HepG2 (cell line): ENCODE results near the gene TSHZ2.

ENCODE experiments used
- ATRX ChIP-seq: sonication (generic); formaldehyde crosslinking; IDR thresholded peaks from 2 replicates; pipeline ENCODE4 v1.4.0; 2020; ENCODE audit warnings: missing genetic modification reagents, borderline replicate concordance
- BRCA1 ChIP-seq: sonication (generic); formaldehyde crosslinking; IDR thresholded peaks from 2 replicates; pipeline ENCODE4 v1.4.0; 2020; ENCODE audit warnings: missing genetic modification reagents
- CHD2 ChIP-seq: IDR thresholded peaks from 2 replicates; pipeline ENCODE4 v1.6.1; 2011; ENCODE audit warnings: low read depth, low read length, improper control_type of control experiment
- FOXM1 ChIP-seq: sonication (generic); formaldehyde crosslinking; IDR thresholded peaks from 2 replicates; pipeline ENCODE4 v1.5.0; 2020; ENCODE audit warnings: missing genetic modification reagents
- MAFF ChIP-seq: IDR thresholded peaks from 2 replicates; pipeline ENCODE4 v1.6.1; 2011; ENCODE audit warnings: low read depth, low read length, improper control_type of control experiment
- MLX ChIP-seq: IDR thresholded peaks from 2 replicates; pipeline ENCODE4 v1.6.1; 2016
- NFRKB ChIP-seq: fragments of 450-650 bp; IDR thresholded peaks from 2 replicates; pipeline ENCODE4 v1.6.1; 2017
- NFYB ChIP-seq: sonication (generic); formaldehyde crosslinking; IDR thresholded peaks from 2 replicates; pipeline ENCODE4 v1.4.0; 2020; ENCODE audit warnings: missing genetic modification reagents
- POLR2AphosphoS5 ChIP-seq: IDR thresholded peaks from 2 replicates; pipeline ENCODE4 v1.6.1; 2012; ENCODE audit warnings: low read depth, low read length
- PTBP1 ChIP-seq: fragments of 200-400 bp; formaldehyde crosslinking; IDR thresholded peaks from 2 replicates; pipeline ENCODE4 v1.6.1; 2018; ENCODE audit warnings: low read length, low read depth; ENCODE audit not compliant: poor library complexity, severe bottlenecking
- TOE1 ChIP-seq: sonication (generic); formaldehyde crosslinking; IDR thresholded peaks from 2 replicates; pipeline ENCODE4 v1.4.0; 2020; ENCODE audit warnings: mild to moderate bottlenecking, missing genetic modification reagents
- ZNF75D ChIP-seq: sonication (generic); formaldehyde crosslinking; IDR thresholded peaks from 2 replicates; pipeline ENCODE4 v1.8.1; 2023; ENCODE audit warnings: missing genetic modification reagents, mild to moderate bottlenecking, borderline replicate concordance
- ZNF761 ChIP-seq: sonication (generic); formaldehyde crosslinking; conservative IDR thresholded peaks from 2 replicates; pipeline ENCODE4 v1.4.0; 2020; ENCODE audit warnings: mild to moderate bottlenecking, missing genetic modification reagents

- TF ChIP-seq TOE1 (CRISPR knock-in tag) (no peak), NFRKB (no peak), ZNF761 (no peak), BRCA1 (CRISPR knock-in tag) (no peak), MLX (CRISPR knock-in tag) (no peak), MAFF (no peak), ZNF75D (CRISPR knock-in tag) (no peak), FOXM1 (CRISPR knock-in tag) (no peak), ATRX (CRISPR knock-in tag) (no peak), NFYB (CRISPR knock-in tag) (no peak), PTBP1 (no peak), POLR2AphosphoS5 (no peak), CHD2 (no peak)
Measured at GRCh38 chr20:52939141-52939540, 33.0 kb upstream of the TSHZ2 start.
